Gastroesophageal sphincter (tissue), 3 donors: ENCODE measurements around the gene PTAFR.

ENCODE experiments used
- CTCF ChIP-seq, 4 experiments: fragments of 200-600 bp in 2 of 4; fragments of 450-650 bp in 2 of 4; sonication (generic) in 1 of 4; IDR thresholded peaks; one replicate each; pipeline ENCODE4 v1.5.1; 2017 to 2019; ENCODE audit warnings: antibody characterized with exemption in 4 of 4, mild to moderate bottlenecking in 2 of 4, moderate library complexity in 2 of 4
- POLR2A ChIP-seq, 2 donors: fragments of 450-650 bp; IDR thresholded peaks; one replicate each; pipeline ENCODE4 v1.6.1; 2017; ENCODE audit warnings: antibody characterized with exemption in 2 of 2, mild to moderate bottlenecking in 2 of 2, moderate library complexity in 1 of 2
- POLR2AphosphoS5 ChIP-seq: sonication (generic); formaldehyde crosslinking; IDR thresholded peaks from one replicate; pipeline ENCODE4 v1.6.1; 2017; ENCODE audit warnings: antibody characterized with exemption

- TF ChIP-seq CTCF (IDR thresholded peaks at IDR 0.05) (no peak), POLR2A (IDR thresholded peaks at IDR 0.05) (no peak), POLR2AphosphoS5 (no peak)
Measured at GRCh38 chr1:28156821-28157220, 19.7 kb downstream of the PTAFR start.
